ENCODE data around the gene BTBD6.
"Not testable (repeated sequence)": the region's sequence is repeated elsewhere in the genome, so short reads cannot be mapped to it uniquely, and the experiment has no call there.

BTBD6 gene

GRCh38 chr14:105274637-105275036 lies 26.3 kb downstream of the BTBD6 start:
- DNase-seq: no peak

- no peak for DNase-seq
Observed at GRCh38 chr14:105275267-105275946, 27.1 kb downstream of the BTBD6 start.

- not testable (repeated sequence) for DNase-seq
Observed at GRCh38 chr14:105277448-105277847, 29.1 kb downstream of the BTBD6 start.

GRCh38 chr14:105279642-105280361 lies 31.5 kb downstream of the BTBD6 start:
- DNase-seq: no peak

GRCh38 chr14:105280525-105280924 lies 32.2 kb downstream of the BTBD6 start:
- no peak for DNase-seq

GRCh38 chr14:105281371-105282097 lies 33.2 kb downstream of the BTBD6 start:
- DNase-seq: no peak

- DNase-seq: no peak
Observed at GRCh38 chr14:105282098-105282725, 33.9 kb downstream of the BTBD6 start.

GRCh38 chr14:105283028-105283427 lies 34.7 kb downstream of the BTBD6 start:
- no peak for DNase-seq

GRCh38 chr14:105283899-105284298 lies 35.6 kb downstream of the BTBD6 start:
- no peak for DNase-seq

GRCh38 chr14:105285174-105285573 lies 36.8 kb downstream of the BTBD6 start:
- DNase-seq: no peak

- DNase-seq: no peak
Observed at GRCh38 chr14:105286759-105287144, 38.4 kb downstream of the BTBD6 start.

- DNase-seq: no peak
Observed at GRCh38 chr14:105287249-105288102, 39.1 kb downstream of the BTBD6 start.

- not testable (repeated sequence) for DNase-seq
Observed at GRCh38 chr14:105288936-105289335, 40.6 kb downstream of the BTBD6 start.

- DNase-seq: no peak
Observed at GRCh38 chr14:105290621-105291346, 42.5 kb downstream of the BTBD6 start.

- DNase-seq: peak; percentile 19 to 40
Observed at GRCh38 chr14:105292826-105293711, 44.7 kb downstream of the BTBD6 start.

GRCh38 chr14:105294142-105294597 lies 45.8 kb downstream of the BTBD6 start:
- DNase-seq: peak; percentile 45 to 61

- not testable (repeated sequence) for DNase-seq
Observed at GRCh38 chr14:105297311-105297710, 49.0 kb downstream of the BTBD6 start.

GRCh38 chr14:105299654-105300541 lies 51.6 kb downstream of the BTBD6 start:
- peak; percentile 39 to 48 for DNase-seq
